Measurements from ENCODE around the gene ERCC2. TPM values are rescaled to one million over a fixed set of nuclear protein-coding genes. Genes with fewer than 3 reads are reported as not detected.

Gene ERCC2
- total RNA-seq, 4 donors from 2014 or later = 9.4 to 19.5 (median 17.6) TPM

- Histone ChIP-seq H3K27ac (no peak overlapping the region), H3K9me3 (no peaks in the 10 kb centered on the region), H3K4me3 (no peak overlapping the region), H3K4me1 (no peaks in the 10 kb centered on the region), H3K27me3 (peaks cover 0 to 46% of the 10 kb centered on the region in 2 donors), H3K36me3 (peaks cover 0 to 26% (median 0%) of the 10 kb centered on the region in 3 donors)
- WGBS, 2 donors = 52 to 69% methylated on average over 13 to 23 of the region's 25 CpGs
- TF ChIP-seq EP300 (IDR thresholded peaks at IDR 0.05) (no peak), POLR2A (IDR thresholded peaks at IDR 0.05) (no peak), CTCF (IDR thresholded peaks at IDR 0.05) (no peak)
- no peak for DNase-seq (ENCODE audit: low spot score in 2 of 2)
Measured at GRCh38 chr19:45347570-45348366, 22.6 kb downstream of the ERCC2 start.

- WGBS, 2 donors = 24 to 27% methylated on average over 13 to 20 of the region's 27 CpGs
- Histone ChIP-seq H3K27me3 (peaks cover 0 to 60% of the 10 kb centered on the region in 2 donors), H3K4me1 (no peaks in the 10 kb centered on the region), H3K4me3 (no peak overlapping the region), H3K27ac (no peak overlapping the region), H3K36me3 (peaks cover 0 to 13% (median 0%) of the 10 kb centered on the region in 3 donors), H3K9me3 (no peaks in the 10 kb centered on the region)
- DNase-seq (ENCODE audit: low spot score in 2 of 2) = no peak
- no peak for TF ChIP-seq CTCF (IDR thresholded peaks at IDR 0.05)
- no peak for TF ChIP-seq EP300 (IDR thresholded peaks at IDR 0.05)
- no peak for TF ChIP-seq POLR2A (IDR thresholded peaks at IDR 0.05)
Measured at GRCh38 chr19:45346449-45346848, 23.9 kb downstream of the ERCC2 start.

GRCh38 chr19:45345506-45345860, 24.9 kb downstream of the ERCC2 start:
- no peak for DNase-seq (ENCODE audit: low spot score in 2 of 2)
- Histone ChIP-seq H3K9me3 (no peaks in the 10 kb centered on the region), H3K27me3 (peaks cover 0 to 69% of the 10 kb centered on the region in 2 donors), H3K4me3 (no peak overlapping the region), H3K27ac (no peak overlapping the region), H3K4me1 (peaks cover 0 to 5% (median 0%) of the 10 kb centered on the region in 4 donors), H3K36me3 (peaks cover 0 to 3% (median 0%) of the 10 kb centered on the region in 3 donors)
- 81 to 86% methylated on average over 12 to 15 of the region's 15 CpGs for WGBS, 2 donors
- TF ChIP-seq CTCF (IDR thresholded peaks at IDR 0.05) (no peak), POLR2A (IDR thresholded peaks at IDR 0.05) (no peak), EP300 (IDR thresholded peaks at IDR 0.05) (no peak)

GRCh38 chr19:45344621-45345505, 25.5 kb downstream of the ERCC2 start:
- no peak overlapping the region for H3K4me3 ChIP-seq
- H3K27ac ChIP-seq = no peak overlapping the region
- H3K9me3 ChIP-seq = no peaks in the 10 kb centered on the region
- DNase-seq (ENCODE audit: low spot score in 2 of 2) = no peak
- no peak for TF ChIP-seq EP300 (IDR thresholded peaks at IDR 0.05)
- TF ChIP-seq CTCF (IDR thresholded peaks at IDR 0.05) = no peak
- H3K27me3 ChIP-seq = peaks cover 0 to 76% of the 10 kb centered on the region in 2 donors
- H3K4me1 ChIP-seq = peaks cover 0 to 6% (median 0%) of the 10 kb centered on the region in 4 donors
- no peaks in the 10 kb centered on the region for H3K36me3 ChIP-seq
- WGBS, 2 donors = 39 to 49% methylated on average over 5 to 13 of the region's 15 CpGs

- H3K4me1 ChIP-seq = peaks cover 0 to 14% (median 0%) of the 10 kb centered on the region in 4 donors
- H3K4me3 ChIP-seq = no peak overlapping the region
- H3K9me3 ChIP-seq = no peaks in the 10 kb centered on the region
- H3K27ac ChIP-seq = no peak overlapping the region
- DNase-seq (ENCODE audit: low spot score in 2 of 2) = no peak
- peaks cover 0 to 90% of the 10 kb centered on the region in 2 donors for H3K27me3 ChIP-seq
- WGBS, 2 donors = 70 to 73% methylated on average over 13 of the region's 13 CpGs
- H3K36me3 ChIP-seq = no peaks in the 10 kb centered on the region
- TF ChIP-seq POLR2A (IDR thresholded peaks at IDR 0.05) (no peak), CTCF (IDR thresholded peaks at IDR 0.05) (no peak), EP300 (IDR thresholded peaks at IDR 0.05) (no peak)
Measured at GRCh38 chr19:45342911-45343310, 27.5 kb downstream of the ERCC2 start.

Data from tibial nerve (tissue), 4 donors.